SK-N-SH treated with all-trans-retinoic acid at 6 μM for 48 hours (cell line): Measurements from ENCODE around the gene GSE1.

ENCODE experiments used
- ARNTL ChIP-seq: fragments of 450-650 bp; formaldehyde crosslinking; IDR thresholded peaks from 2 replicates; pipeline ENCODE4 v1.5.0; 2020; ENCODE audit warnings: low read depth, mild to moderate bottlenecking, moderate library complexity, borderline replicate concordance
- CREB5 ChIP-seq: fragments of 250-450 bp; sonication (Bioruptor Pico); IDR thresholded peaks from 2 replicates; pipeline ENCODE4 v1.5.1; 2020; ENCODE audit warnings: low read depth, mild to moderate bottlenecking, moderate library complexity
- CSDC2 ChIP-seq: fragments of 250-450 bp; sonication (Bioruptor Pico); IDR thresholded peaks from 2 replicates; pipeline ENCODE4 v1.5.0; 2020; ENCODE audit warnings: mild to moderate bottlenecking, moderate library complexity
- GLIS3 ChIP-seq: fragments of 250-450 bp; sonication (Bioruptor Pico); IDR thresholded peaks from 2 replicates; pipeline ENCODE4 v1.5.0; 2020; ENCODE audit warnings: mild to moderate bottlenecking, moderate library complexity
- PATZ1 ChIP-seq: fragments of 250-450 bp; sonication (Bioruptor Pico); IDR thresholded peaks from 2 replicates; pipeline ENCODE4 v1.8.0; 2020; ENCODE audit warnings: mild to moderate bottlenecking, moderate library complexity, borderline replicate concordance
- RARB ChIP-seq: fragments of 250-450 bp; sonication (Bioruptor Pico); IDR thresholded peaks from 2 replicates; pipeline ENCODE4 v1.8.0; 2021; ENCODE audit warnings: mild to moderate bottlenecking, moderate library complexity
- TOX ChIP-seq: fragments of 250-450 bp; sonication (Bioruptor Pico); IDR thresholded peaks from 2 replicates; pipeline ENCODE4 v1.8.0; 2021; ENCODE audit warnings: mild to moderate bottlenecking, moderate library complexity, borderline replicate concordance
- TF ChIP-seq, protein P1 (sequence below): fragments of 250-450 bp; sonication (Bioruptor Pico); IDR thresholded peaks from 2 replicates; pipeline ENCODE4 v1.8.0; 2021; ENCODE audit warnings: low read depth, mild to moderate bottlenecking, moderate library complexity, borderline replicate concordance

DNA sequence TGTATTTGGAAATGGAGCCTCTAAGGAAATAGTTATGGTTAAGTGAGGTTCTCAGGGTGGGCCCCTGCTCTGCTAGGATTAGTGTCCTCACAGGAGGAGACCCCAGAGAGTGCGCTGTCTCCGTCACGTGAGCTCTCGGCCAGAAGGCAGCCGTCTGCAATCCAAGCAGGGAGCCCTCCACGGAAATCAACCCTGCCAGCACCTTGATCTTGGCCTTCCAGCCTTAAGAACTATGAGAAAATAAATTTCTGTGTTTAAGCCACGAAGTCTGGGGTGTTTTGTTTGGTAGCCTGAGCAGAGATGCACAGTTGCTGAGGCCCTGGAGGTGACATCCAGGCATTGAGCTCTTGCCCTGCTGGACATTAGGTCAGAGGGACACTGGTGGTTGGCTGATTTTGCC, 32.4 kb upstream of the GSE1 start:
- TF ChIP-seq ARNTL (CRISPR knock-in tag) (no peak), PATZ1 (CRISPR knock-in tag) (no peak), TOX (CRISPR knock-in tag) (no peak), CSDC2 (CRISPR knock-in tag) (no peak), RARB (CRISPR knock-in tag) (no peak), GLIS3 (CRISPR knock-in tag) (no peak), CREB5 (CRISPR knock-in tag) (no peak)
- TF ChIP-seq, protein P1, sequence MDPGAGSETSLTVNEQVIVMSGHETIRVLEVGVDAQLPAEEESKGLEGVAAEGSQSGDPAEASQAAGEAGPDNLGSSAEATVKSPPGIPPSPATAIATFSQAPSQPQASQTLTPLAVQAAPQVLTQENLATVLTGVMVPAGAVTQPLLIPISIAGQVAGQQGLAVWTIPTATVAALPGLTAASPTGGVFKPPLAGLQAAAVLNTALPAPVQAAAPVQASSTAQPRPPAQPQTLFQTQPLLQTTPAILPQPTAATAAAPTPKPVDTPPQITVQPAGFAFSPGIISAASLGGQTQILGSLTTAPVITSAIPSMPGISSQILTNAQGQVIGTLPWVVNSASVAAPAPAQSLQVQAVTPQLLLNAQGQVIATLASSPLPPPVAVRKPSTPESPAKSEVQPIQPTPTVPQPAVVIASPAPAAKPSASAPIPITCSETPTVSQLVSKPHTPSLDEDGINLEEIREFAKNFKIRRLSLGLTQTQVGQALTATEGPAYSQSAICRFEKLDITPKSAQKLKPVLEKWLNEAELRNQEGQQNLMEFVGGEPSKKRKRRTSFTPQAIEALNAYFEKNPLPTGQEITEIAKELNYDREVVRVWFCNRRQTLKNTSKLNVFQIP (CRISPR knock-in tag): no peak
